ENCODE results near the gene CARD11. TPM values are rescaled to one million over a fixed set of nuclear protein-coding genes. Genes with fewer than 3 reads are reported as not detected.
A peak's percentile ranks its signal among the peaks of the same experiment; 100 is the strongest.

Gene CARD11
- total RNA-seq, 6 experiments from 2014 or later: 0.37 to 0.90 (median 0.50) TPM

DNA sequence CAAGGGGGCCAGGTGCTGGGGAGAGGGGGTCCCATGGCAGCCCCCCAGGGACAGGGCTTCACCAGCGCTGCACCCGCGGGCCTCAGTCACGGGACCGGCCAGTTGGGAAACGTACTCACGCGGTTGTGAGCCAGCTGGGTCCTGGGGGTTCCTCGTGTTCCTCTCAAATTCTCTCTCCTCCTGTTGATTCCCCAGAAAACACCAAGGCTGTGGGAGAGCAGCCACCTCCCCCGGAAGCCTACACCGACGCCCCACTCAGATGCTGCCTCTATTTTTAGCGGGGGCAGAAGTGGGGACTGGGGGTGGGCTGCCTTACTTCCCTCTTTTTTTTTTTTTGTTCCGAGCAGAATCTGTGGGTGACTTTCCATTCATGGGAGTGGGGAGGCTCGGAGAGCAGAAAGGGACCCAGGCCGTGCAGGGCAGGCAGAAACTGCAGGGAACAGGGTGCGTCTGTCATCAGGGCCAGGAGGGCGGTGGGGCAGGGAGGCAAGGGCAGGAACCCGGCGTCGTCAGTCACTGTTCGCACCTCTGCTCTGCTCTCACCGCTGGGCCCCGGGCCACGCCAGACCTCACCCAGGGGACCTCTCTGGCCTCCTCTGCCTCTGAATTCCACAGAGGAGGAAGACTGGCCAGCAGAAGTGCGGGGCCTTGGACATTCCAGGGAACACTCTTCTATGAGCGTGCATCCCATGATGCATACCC, 63.1 kb downstream of the CARD11 start:
- Histone ChIP-seq H3K27me3 (no peaks in the 10 kb centered on the region), H3K36me3 (no peaks in the 10 kb centered on the region), H3K4me1 (no peaks in the 10 kb centered on the region), H3K4me3 (no peak overlapping the region), H3K9me3 (no peaks in the 10 kb centered on the region), H3K27ac (no peak overlapping the region)
- DNase-seq (no peak), ATAC-seq (peak in 2 of 4 donors; percentile 26 to 34)
- WGBS (ENCODE audit: insufficient coverage, low coverage, low lambda C conversion rate, missing lambda C conversion rate): 62% methylated on average over 8 of the region's 27 CpGs
- intact Hi-C loops (cut with DNase I): no loop called here
- no peak for TF ChIP-seq POLR2A (IDR thresholded peaks at IDR 0.05)
- no peak for TF ChIP-seq CTCF (IDR thresholded peaks at IDR 0.05)

- no peak for TF ChIP-seq POLR2A (IDR thresholded peaks at IDR 0.05)
- TF ChIP-seq CTCF (IDR thresholded peaks at IDR 0.05): no peak
- no peaks in the 10 kb centered on the region for H3K27me3 ChIP-seq
- ATAC-seq (no peak), DNase-seq (no peak)
- no peak overlapping the region for H3K27ac ChIP-seq
- H3K4me1 ChIP-seq: no peaks in the 10 kb centered on the region
- no peak overlapping the region for H3K4me3 ChIP-seq
- H3K9me3 ChIP-seq: no peaks in the 10 kb centered on the region
- intact Hi-C loops (cut with DNase I): no loop called here
- H3K36me3 ChIP-seq: no peaks in the 10 kb centered on the region
- 56% methylated on average over 8 of the region's 13 CpGs for WGBS (ENCODE audit: insufficient coverage, low coverage, low lambda C conversion rate, missing lambda C conversion rate)
Observed at GRCh38 chr7:2979951-2980350, 63.7 kb downstream of the CARD11 start.

- DNase-seq (no peak), ATAC-seq (no peak)
- Histone ChIP-seq H3K9me3 (no peaks in the 10 kb centered on the region), H3K36me3 (no peaks in the 10 kb centered on the region), H3K27me3 (no peaks in the 10 kb centered on the region), H3K4me3 (no peak overlapping the region), H3K27ac (no peak overlapping the region), H3K4me1 (no peaks in the 10 kb centered on the region)
- 37% methylated on average over 13 of the region's 13 CpGs for WGBS (ENCODE audit: insufficient coverage, low coverage, low lambda C conversion rate, missing lambda C conversion rate)
- TF ChIP-seq POLR2A (IDR thresholded peaks at IDR 0.05) (no peak), CTCF (IDR thresholded peaks at IDR 0.05) (no peak)
- intact Hi-C loops (cut with DNase I): no loop called here
Observed at GRCh38 chr7:2979201-2979631, 64.5 kb downstream of the CARD11 start.

DNA sequence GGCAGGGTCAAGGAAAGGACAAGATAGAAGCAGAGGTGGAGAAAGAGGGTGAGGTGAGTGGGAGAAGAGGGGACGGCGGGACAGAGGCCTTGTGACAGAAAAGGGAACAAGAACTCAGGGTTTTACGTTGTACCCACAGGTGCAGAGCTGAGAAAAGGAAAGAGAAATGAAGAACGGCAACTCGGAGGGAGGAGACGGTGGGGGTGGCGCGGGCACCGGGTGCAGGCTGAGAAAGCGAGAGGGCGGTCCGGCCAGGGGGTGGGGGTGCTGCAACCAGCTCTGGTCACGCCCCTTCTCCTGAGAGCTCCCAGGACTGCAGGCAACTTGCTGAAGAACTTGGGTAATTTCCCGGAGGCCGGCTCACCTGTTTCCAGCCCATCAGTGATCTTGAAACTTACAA, 65.3 kb downstream of the CARD11 start:
- 8% methylated on average over 13 of the region's 15 CpGs for WGBS (ENCODE audit: insufficient coverage, low coverage, low lambda C conversion rate, missing lambda C conversion rate)
- ATAC-seq: peak; percentile 40 to 68 (median 47)
- no peaks in the 10 kb centered on the region for H3K4me1 ChIP-seq
- H3K27ac ChIP-seq: no peak overlapping the region
- no peaks in the 10 kb centered on the region for H3K27me3 ChIP-seq
- DNase-seq: peak in 1 of 3 donors; percentile 36
- TF ChIP-seq CTCF (IDR thresholded peaks at IDR 0.05): no peak
- no peak for TF ChIP-seq POLR2A (IDR thresholded peaks at IDR 0.05)
- H3K36me3 ChIP-seq: no peaks in the 10 kb centered on the region
- no peaks in the 10 kb centered on the region for H3K9me3 ChIP-seq
- intact Hi-C loops (cut with DNase I): no loop called here
- H3K4me3 ChIP-seq: no peak overlapping the region

Data from right lobe of liver (tissue), 6 donors.